Glomerular visceral epithelial cell (primary cell): ENCODE results near the gene CSNK2A1.
A peak's percentile ranks its signal among the peaks of the same experiment; 100 is the strongest.
"Not testable (repeated sequence)": the region's sequence is repeated elsewhere in the genome, so short reads cannot be mapped to it uniquely, and the experiment has no call there.

Source experiments
- DNase-seq: peaks from one replicate; pipeline ENCODE4 v3.0.0-alpha.2; 2016; ENCODE audit errors: extremely low spot score

Gene CSNK2A1

DNA sequence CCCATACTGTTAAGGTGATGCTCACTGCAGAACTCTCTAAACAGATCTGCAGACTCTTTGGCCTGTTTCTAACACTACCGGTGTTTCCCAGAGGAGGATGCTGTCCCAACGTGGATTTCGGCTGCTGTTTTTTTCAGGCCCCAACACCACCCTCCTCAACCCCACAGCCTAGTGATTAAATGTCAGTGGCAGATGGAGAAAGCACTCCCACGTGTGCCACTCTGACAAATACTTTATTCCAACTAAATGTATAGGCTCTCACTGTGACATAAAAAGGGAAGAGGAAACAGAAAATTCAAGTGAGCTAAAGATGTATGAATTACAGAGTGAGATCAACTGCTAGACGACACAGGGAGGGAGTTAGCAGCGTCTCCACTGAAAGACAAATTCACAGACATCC is 84.8 kb downstream of the CSNK2A1 start:
- DNase-seq = no peak

DNA sequence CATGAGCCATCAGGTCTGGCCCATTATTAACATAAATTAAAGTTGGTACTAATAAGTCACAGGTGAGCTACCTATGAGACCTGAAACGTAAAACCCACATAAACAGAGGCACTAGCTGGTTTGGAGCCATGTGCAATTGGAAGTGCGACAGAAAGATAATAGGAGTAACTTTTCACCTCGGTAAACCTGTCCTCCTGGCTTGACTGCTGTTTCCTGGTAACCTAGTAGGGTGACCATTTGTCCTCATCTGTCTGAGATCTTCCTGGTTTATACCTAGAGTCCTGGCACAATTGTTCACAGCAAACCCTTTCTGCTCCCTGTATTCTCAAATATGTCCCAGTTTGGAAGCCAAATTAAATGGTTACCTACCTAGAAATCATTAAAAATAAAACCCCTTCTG is 88.6 kb downstream of the CSNK2A1 start:
- DNase-seq = no peak

DNA sequence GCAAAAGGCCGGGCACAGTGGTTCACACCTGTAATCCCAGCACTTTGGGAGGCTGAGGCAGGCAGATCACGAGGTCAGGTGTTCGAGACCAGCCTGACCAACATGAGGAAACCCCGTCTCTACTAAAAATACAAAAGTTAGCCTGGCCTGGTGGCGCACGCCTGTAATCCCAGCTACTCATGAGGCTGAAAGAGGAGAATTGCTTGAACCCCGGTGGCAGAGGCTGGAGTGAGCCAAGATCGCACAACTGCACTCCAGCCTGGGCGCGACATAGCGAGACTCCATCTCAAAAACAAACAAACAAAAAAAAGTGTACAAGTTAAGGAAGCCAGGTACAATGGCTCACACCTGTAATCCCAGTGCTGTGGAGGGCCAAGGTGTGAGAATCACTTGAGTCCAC is 91.6 kb downstream of the CSNK2A1 start:
- not testable (repeated sequence) for DNase-seq

DNA sequence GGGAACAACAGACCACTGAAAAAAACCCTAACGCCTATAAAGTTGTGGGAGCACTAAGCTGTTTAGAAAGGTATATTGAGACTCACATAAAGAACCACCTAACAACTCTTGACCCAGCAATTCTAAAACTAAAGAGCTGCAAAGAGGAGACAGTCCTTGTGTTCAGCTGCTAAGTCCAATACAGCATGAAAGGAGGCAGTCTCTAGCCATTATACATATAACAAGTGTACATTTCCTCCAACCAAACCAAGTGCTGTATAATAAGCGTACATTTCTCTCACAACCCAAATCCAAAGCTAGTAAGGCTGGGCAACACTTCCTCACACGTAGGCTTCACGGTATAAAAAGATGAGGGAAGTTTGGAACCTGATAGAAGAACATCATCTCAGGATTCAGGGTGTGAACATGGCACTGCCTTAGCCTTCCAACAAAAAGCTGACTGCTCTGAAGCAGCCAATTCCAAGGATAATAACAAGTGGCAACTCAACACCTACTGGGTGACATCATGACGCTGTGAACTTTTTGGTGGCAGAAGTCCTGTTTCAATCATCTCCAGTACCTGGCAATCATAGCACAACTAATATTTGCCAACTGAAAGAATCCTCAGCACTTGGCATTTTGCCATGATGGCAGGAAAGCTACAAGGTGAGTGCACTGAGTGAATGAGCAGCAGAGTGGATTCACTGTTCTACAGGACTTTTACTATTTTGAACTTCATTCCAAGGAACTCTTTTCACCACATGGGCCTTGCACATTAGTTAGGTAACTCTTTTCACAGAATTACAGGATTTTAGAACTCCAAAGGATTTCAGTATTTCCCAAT is 97.9 kb downstream of the CSNK2A1 start:
- no peak for DNase-seq

DNA sequence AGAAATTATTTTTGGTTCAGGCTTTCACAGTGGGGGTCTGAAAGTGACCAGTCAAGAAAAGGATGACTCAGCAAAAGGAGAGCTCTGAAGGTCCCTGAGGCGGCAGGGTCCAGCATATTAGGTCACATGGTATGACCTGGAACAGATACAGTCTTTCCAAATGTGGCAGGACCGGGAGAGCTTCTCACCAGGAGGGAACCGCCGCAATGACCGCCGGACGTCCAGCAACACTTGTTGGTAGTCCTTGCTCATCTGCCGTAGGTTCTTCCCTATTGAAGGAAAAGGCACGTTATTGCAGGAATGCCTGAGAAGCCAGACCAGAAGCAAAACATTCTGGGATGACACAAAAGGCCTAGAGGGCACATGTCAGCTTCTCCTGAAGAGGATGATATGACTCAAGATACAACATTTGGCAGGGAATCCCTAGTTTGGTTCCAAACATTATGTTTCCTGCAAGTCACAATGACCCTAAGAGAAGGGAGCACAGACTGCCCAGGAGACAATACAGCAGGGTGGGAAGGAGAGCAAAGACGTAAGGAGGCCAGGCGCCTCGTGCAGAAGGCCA is 98.6 kb downstream of the CSNK2A1 start:
- DNase-seq = no peak

DNA sequence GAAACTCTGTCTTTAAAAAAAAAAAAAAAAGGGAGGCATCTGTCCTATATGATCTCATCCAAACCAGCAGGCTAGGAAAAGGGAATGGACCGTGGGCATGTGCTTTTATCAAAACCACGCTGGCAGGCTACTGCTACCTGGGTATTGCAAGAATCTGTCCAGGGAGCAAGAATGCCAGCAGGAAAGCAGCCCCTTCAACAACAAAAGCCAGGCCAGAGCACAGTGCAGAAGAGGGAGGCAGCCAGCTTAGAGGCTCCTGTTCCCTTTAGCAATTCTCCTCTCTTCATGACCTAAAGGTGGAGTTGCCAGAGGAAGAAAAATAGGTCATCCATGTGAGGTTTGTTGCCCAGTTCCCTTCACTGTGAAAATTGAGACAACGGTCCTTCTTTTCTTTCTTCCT is 99.5 kb downstream of the CSNK2A1 start:
- DNase-seq = peak; percentile 34

DNA sequence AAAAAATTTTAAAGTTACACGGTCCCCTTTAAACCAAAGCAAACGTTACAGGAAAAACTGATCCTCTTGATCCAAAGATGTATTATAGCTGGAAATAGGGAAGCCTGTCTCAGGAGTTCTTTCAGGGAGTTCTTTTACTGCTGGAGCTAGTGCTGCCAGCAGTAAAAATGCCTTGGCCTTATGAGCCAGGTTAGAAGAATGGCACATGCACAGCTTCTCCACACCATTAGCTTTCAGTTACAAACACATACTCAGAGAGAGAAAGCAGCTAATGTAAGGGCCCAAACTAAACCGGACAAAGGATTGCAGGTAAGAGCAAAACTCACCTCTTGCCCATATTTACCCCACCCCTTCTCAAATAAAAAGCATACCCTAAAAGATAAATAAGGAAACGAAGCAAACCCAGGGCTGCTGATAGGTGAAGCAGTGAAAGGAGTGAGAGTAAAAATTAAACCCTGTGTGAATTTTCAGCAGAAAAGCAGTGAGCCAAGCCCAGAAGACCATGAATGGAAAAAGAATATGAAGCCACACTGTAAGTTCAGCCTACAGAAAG is 100.3 kb downstream of the CSNK2A1 start:
- DNase-seq = no peak

DNA sequence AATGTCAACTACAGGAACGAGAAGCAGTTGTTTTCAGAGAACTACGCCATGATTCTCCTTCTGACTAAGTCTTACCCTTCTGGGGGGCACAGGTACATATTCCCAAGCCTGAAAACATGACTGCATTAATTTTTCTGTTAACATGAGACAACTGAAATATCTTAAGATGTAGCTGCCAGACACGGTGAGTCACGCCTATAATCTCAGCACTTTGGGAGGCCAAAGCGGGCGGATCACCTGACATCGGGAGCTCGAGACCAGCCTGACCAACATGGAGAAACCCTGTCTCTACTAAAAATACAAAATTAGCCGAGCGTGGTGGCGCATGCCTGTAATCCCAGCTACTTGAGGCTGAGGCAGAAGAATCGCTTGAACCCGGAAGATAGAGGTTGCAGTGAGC is 103.0 kb downstream of the CSNK2A1 start:
- DNase-seq = no peak

DNA sequence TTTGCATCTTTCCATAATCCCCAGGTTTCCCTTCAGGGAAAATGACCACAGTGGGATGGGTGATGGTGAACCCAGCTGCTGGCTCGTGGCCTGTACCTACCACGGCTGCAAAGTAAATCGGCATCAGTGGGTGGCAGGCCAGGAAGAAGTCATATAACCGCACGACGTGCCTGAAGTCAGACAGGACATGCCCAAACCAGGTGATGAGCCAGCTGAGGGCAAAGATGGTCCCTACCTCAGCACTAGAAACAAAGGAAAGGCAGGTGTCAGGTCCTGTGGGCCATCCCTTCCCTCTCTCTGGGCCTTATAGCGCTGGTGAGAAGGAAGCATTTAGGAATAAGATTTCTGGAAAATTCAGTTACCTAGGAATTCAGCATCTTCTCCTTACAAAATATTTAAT is 103.4 kb downstream of the CSNK2A1 start:
- no peak for DNase-seq

DNA sequence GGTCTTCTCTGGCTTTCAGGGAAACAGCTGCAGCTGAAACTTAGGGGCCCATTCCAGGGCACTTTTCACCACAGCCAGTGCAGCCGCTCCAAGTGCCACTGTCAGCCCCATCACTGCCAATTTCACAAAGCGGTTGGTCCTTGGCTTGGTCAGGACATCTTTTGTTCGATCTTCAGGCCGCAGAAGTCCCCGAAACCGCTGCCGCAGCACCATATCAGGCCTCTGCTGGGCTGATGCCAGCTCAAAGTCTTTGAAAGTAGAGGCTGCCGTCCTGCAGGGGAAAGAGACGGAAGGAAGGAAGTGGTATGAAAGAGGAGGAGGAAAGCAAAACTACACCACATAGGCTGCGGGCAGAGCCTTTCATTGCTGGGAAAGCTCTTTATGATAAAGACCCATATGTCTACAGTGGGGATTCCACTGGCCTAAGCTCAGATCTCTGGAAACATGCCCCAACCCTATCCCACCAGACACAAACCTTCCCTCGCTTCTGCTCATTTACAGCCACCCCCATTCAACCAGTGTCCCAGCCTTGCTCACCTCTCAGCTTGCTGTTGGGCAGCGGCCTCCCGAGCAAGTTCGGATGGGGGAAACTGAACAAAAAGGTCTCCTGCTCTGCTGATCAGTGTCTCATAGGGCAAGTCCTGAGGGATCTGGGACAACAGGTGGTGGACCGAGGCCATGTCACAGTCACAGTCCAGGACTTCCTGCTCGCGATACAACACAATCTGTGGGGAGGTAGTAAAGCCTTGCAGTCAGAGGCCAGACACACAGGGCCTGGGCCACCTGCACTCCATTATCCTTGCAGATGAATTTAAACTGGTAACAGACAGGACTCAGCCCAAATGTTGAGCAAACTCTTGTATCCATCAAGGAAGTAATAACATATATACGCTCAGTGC is 104.8 kb downstream of the CSNK2A1 start:
- no peak for DNase-seq

DNA sequence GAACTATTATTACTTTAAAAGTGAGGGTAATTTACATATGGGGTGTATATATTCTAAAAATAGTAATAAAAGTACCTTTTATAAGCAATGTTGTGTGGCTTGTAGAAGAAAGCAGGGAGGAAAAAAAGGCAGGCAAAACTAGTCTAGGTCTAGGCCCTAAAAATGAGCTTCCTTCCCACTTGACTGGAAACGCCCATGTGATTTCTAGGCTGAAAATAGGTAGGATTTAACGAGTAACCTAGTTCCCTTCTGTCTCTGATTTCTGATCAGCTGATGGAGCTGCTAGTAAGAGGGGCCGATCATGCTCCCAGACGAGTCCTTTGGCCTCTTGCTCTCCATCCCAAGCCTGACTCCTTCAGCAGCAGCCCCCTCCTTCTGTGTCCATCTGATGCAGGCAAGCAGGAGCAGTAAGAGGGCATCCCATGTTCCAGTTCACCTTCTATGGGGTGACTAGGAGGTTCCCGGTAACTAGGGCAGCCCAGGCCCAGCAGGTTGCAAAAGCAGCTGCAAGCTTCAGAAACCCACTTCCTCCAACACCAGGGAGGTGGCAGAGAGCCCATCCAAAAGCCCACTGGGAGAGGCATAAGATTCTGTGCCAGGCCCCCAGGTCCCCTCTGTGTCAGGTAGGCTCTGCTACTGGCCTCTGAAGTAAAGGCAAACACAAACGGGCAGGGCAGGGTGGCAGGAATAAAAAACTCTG is 105.7 kb downstream of the CSNK2A1 start:
- no peak for DNase-seq

DNA sequence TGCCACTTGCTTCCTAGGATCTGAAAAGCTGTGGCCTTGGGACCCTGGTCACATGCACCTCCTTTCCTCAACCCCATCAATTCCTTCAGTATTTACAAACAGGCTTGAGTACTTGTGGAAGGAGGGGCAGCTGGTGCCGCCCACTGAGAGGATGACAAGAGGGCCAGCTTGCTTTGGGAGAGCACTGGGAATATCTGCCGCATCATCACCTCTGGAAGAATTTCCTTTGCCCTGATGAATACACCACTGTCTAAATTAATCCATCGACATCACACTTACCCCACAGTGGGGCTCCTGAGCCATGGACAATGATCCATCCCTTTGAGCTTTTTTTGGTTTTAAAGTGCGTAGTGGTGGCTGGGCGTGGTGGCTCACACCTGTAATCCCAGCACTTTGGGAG is 107.1 kb downstream of the CSNK2A1 start:
- DNase-seq = no peak

DNA sequence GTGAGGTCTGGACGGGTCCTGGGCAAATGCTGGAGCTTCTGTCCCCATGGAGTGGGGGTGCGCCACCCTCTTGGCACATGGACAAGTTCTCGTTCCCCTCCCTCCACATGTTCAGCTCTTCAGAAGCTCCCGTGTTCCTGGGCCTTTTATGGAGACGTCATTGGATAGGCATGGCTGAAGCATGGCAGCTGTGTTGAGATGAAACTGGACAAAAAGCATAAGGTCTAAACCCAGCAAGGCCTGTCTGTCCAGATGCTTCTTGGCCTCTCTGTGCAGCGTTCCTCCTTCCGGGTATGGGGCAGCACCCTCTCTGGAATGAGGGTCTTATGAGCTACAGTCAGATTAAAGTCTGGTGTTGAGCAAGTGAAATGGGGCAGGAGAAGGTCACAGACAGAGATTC is 108.0 kb downstream of the CSNK2A1 start:
- no peak for DNase-seq

DNA sequence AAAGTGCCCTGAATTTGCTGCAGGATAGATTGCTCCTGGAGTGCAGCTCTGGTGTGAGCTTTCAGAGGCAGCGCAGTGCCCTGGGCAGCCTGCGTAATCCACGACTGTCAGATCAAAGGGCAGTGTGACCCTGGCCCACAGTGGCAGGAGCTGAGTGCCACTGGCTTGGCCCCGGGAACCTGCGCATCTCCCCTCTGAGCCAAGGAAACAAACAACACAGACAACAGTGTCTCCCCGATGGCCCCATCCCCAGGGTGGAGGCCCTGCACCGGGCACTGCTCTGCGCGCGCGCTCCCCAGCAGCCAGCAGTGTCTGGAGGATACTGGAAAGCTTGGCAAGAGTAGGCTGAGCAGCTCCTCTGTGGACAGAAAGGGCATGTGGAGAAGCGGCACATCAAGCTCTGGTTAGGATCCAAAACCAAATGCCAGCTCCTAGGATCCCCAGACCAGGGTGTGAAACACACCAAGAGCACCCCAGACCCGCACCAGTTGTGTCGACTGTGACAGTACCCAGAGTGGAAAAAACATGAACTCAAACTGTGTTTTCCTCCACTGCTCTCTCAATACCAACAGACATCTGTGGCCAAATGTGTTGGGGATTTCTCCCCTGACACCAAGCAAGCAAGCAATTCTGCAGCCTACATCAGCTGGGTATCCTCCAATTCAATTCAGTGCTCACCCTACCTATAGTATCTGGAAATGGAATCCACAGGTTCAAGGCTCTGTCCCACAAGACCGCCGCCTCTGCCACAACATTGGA is 108.8 kb downstream of the CSNK2A1 start:
- DNase-seq = no peak

DNA sequence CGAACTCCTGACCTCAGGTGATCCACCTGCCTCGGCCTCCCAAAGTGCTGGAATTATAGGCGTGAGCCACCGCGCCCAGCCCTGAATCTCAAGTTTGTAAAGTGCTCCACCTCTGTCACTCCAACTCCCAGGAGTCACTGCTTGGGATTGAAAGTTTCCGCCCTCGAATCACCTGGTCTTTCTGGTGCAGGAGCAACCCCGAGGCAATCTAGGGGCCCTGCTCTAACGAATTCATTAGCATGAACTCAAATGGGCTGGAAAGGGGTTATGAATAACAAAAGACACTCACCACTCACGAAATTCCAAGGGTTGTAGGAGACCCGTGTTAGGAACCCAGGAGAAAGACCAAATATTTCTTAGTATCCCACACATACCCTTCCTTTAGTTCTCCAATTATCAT is 109.4 kb downstream of the CSNK2A1 start:
- no peak for DNase-seq

DNA sequence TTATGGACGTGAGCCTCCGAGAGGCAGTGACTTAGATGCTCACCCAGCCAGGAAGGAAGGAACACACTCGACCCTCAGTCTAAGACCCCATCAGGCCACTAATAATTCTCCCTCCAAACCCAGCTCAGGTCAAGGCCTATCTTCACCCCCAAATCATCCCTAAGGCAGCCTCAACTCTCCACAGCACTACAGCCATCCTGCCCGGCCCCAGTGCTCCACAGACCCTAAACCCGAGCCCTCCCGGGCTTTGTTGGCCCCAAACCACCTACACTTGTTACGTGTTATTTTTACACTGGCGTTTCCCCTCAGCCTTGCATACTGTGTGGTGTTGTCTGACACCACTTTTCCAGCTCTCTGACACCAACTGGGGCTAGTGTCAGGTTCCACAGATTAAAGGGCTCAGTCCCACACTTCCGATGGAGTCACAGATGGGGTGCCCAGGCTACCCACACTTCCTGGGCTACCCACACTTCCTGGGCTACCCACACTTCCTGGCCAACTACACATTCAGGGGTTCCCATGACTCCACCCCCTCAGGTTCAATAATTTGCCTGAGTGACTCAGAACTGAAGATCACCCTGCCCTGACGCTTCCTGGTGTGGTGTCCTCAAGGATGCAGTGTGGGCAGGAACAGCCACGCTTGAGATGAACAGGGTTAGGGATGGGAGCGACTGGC is 110.2 kb downstream of the CSNK2A1 start:
- DNase-seq = peak; percentile 72

DNA sequence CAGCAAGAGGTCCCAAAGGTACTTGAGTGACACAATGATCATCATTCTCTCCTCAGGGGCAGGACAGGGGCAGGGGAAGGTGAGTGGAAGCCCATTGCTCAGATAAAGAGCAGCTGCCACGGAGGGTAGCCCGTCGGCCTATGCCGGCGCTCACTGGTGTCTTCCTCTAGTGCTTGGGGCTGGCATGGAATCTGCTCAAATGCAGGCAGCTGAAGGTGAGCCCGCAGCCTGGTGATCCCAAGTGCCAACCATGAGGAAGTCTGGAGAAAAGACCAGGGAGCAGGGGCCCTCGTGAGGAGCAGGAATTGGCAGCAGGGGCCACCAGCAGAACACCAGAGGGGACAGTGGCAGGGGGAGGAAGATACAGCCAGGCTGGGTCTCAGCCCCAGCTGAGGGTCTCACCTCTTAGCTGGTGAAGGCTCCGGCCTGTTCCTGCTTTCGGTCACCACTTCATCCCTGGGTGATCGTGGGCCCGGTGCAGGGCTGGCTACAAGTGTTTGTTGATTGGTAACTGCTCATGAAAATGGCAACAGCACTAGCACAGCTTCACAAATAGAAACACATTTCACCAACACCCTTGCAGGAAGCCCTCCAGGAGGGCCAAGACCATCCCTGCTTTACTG is 110.8 kb downstream of the CSNK2A1 start:
- no peak for DNase-seq

DNA sequence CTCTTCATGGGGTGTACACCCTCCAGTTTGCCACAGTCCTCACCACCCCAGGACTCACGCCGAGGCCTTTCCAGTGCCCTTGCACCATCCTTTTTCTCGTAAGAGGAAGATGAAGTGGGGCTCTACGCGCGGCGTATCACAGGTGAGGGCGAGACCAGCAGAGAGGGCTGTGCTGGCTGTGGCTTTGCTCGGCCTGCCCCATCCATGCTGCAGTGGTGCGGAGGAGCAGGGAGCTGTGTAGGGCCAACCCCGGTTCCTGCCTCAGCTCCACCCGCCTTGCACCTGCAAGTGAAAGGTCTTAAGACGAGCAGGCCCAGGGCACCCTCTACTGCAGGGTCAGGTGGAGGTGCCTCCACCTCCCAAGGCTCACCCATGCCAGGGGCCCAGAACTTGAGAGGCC is 111.4 kb downstream of the CSNK2A1 start:
- no peak for DNase-seq

DNA sequence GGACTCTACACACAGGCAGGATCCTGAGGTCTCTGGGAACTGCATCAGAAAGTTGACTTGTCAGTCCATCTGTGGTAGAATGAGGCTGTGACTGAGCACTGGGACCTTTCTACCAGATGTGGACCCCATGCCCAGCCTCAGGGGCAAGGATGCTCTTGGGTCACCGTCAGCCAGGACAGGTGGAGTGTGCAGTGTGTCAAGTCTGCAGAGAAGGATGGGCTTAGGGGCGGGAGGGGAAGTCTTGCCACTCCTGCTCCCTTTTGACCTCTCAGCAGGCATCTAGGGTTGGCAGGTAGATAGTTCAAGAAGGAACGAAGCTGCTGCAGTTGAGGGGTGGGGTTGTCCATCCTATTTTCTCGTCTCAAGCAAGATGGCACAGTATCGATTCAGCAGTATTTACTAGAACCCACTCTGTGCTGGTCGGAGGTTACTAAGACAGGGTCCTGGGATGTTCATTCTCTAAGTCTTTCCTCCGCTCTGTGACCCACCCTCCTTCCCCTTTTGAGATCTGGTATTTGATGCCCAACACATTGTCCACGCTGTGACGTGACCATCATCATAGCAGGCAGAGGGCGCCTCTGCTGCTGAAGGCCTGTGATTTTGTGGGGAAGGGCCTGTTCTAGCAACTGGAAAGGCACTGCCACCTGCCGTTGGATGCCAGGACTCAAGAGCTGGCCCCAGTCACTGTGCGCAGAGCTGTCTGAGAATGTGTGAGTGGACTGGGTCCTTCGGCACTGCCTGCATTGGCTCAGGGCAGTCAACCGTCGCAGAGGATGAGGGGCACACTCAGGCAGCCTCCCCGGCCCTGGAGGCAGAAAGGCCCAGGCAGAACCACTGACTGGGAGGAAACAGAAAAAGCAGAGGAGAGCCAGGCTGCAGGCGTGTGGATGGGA is 112.3 kb downstream of the CSNK2A1 start:
- DNase-seq = peak; percentile 85
